ENCODE data around the gene CCDC91. TPM values are rescaled to one million over a fixed set of nuclear protein-coding genes. Genes with fewer than 3 reads are reported as not detected.
A peak's percentile ranks its signal among the peaks of the same experiment; 100 is the strongest.

Gene CCDC91
- total RNA-seq, 1 experiment from 2014 or later: 15.7 TPM

DNA sequence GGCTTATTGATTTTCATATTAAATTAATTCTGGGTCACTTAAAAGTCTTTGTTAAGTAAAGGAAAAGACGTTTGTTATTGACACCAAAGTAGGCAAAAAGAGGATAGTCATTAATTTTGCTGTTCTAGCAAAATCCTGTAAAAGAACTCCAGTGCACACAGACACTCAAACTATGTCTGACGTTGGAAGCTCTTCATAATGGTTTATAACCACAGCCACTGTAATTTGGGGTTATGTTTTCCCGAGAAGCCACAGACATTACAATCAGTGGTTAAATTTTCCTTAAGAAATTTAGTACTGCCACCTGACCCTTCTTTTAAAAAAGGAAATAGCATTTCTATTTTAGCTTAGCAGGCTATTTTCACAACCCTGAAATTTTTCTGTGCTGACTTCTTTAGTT is 267.5 kb downstream of the CCDC91 start:
- DNase-seq (ENCODE audit: low spot score) (no peak), ATAC-seq (no peak)
- no peak overlapping the region for H3K4me3 Mint-ChIP-seq
- TF ChIP-seq JUN (CRISPR knock-in tag; IDR thresholded peaks at IDR 0.05): no peak
- TF ChIP-seq RORB (CRISPR knock-in tag; IDR thresholded peaks at IDR 0.05): no peak
- no peak for TF ChIP-seq MXD4 (CRISPR knock-in tag; IDR thresholded peaks at IDR 0.05; ENCODE audit: borderline replicate concordance)
- TF ChIP-seq HMGA2 (CRISPR knock-in tag; IDR thresholded peaks at IDR 0.05): no peak
- TF ChIP-seq SP1 (CRISPR knock-in tag; conservative IDR thresholded peaks at IDR 0.05): no peak
- TF ChIP-seq, protein P1, sequence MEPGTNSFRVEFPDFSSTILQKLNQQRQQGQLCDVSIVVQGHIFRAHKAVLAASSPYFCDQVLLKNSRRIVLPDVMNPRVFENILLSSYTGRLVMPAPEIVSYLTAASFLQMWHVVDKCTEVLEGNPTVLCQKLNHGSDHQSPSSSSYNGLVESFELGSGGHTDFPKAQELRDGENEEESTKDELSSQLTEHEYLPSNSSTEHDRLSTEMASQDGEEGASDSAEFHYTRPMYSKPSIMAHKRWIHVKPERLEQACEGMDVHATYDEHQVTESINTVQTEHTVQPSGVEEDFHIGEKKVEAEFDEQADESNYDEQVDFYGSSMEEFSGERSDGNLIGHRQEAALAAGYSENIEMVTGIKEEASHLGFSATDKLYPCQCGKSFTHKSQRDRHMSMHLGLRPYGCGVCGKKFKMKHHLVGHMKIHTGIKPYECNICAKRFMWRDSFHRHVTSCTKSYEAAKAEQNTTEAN (CRISPR knock-in tag; IDR thresholded peaks at IDR 0.05): no peak
- TF ChIP-seq, protein P2, sequence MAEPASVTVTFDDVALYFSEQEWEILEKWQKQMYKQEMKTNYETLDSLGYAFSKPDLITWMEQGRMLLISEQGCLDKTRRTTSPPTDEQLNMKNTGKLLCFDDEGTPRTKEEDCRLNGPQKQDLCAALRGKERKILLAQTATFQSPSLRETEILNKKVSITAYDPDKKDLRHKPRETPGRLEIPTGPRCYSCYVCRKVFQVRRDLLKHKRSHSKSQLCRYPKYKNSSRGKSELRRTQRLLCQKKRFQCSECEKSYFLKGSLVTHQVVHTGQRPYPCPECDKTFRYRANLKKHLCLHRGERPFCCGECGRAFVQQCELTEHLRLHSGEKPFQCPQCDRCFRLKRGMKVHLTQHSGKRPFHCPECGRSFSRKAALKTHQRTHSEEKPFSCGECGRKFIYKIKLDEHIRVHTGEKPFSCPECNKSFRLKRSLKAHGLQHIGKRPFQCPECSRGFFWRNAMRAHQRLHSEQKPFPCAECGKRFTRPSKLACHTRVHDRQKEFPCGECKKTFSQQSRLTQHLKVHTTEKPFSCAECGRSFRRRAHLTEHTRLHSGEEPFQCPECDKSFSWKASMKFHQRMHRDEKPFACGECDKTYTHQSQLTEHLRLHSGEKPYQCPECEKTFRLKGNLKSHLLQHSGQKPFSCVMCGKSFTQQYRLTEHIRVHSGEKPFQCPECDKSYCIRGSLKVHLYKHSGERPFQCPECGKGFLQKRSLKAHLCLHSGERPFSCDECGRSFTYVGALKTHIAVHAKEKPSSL (CRISPR knock-in tag; conservative IDR thresholded peaks at IDR 0.05): no peak
- no peak for TF ChIP-seq CREM (CRISPR knock-in tag; IDR thresholded peaks at IDR 0.05)
- H3K27me3 Mint-ChIP-seq (ENCODE audit: low read depth): no peaks in the 10 kb centered on the region
- peaks cover 6% of the 10 kb centered on the region for H3K9me3 Mint-ChIP-seq
- peaks cover 56% of the 10 kb centered on the region for H3K4me1 Mint-ChIP-seq
- ChIA-PET CTCF (no interaction called here), POLR2A (no interaction called here)
- H3K27ac Mint-ChIP-seq: no peak overlapping the region
- H3K36me3 Mint-ChIP-seq: peaks cover 8% of the 10 kb centered on the region

DNA sequence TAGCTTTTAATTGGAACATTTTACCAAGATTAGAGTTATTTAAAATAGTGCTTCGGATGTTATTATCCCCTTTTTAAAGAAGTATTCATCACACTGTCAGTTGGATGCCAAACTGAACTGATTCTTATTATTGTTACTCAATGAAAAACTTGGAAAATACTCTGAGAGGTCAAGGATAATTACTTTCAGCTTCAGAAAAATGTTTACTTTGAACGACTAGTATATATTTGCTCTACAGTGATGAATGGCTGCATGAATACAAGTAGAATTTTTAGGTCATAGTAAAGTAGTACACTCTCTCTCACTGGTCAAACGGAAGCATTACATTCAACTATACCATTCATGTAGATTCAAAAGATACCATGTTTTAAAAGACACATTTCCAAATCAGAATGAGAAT is 269.2 kb downstream of the CCDC91 start:
- ATAC-seq (no peak), DNase-seq (ENCODE audit: low spot score) (no peak)
- H3K27me3 Mint-ChIP-seq (ENCODE audit: low read depth): no peaks in the 10 kb centered on the region
- H3K36me3 Mint-ChIP-seq: peaks cover 17% of the 10 kb centered on the region
- peaks cover 55% of the 10 kb centered on the region for H3K4me1 Mint-ChIP-seq
- POLR2A ChIA-PET: interaction anchor here (1.0 kb wide), 1 partner anchor 32 kb away, joined by 4 read pairs; no protein-coding TSS in a partner anchor
- H3K9me3 Mint-ChIP-seq: peaks cover 14% of the 10 kb centered on the region
- peak overlapping the region; percentile 99 for H3K27ac Mint-ChIP-seq
- CTCF ChIA-PET: no interaction called here
- H3K4me3 Mint-ChIP-seq: no peak overlapping the region
- TF ChIP-seq CREB1 (CRISPR knock-in tag; IDR thresholded peaks at IDR 0.05): no peak
- TF ChIP-seq ZNF423 (CRISPR knock-in tag; IDR thresholded peaks at IDR 0.05): no peak
- TF ChIP-seq NFE2L1 (CRISPR knock-in tag; IDR thresholded peaks at IDR 0.05): no peak
- TF ChIP-seq CBFB (CRISPR knock-in tag; IDR thresholded peaks at IDR 0.05; ENCODE audit: low read depth): no peak
- TF ChIP-seq, protein P3, sequence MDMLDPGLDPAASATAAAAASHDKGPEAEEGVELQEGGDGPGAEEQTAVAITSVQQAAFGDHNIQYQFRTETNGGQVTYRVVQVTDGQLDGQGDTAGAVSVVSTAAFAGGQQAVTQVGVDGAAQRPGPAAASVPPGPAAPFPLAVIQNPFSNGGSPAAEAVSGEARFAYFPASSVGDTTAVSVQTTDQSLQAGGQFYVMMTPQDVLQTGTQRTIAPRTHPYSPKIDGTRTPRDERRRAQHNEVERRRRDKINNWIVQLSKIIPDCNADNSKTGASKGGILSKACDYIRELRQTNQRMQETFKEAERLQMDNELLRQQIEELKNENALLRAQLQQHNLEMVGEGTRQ (CRISPR knock-in tag; IDR thresholded peaks at IDR 0.05): no peak
- TF ChIP-seq TEAD1 (CRISPR knock-in tag; IDR thresholded peaks at IDR 0.05): no peak
- TF ChIP-seq ESRRA (CRISPR knock-in tag; IDR thresholded peaks at IDR 0.05; ENCODE audit: borderline replicate concordance): no peak
- no peak for TF ChIP-seq MYBL2 (CRISPR knock-in tag; IDR thresholded peaks at IDR 0.05)
- TF ChIP-seq, protein P4, sequence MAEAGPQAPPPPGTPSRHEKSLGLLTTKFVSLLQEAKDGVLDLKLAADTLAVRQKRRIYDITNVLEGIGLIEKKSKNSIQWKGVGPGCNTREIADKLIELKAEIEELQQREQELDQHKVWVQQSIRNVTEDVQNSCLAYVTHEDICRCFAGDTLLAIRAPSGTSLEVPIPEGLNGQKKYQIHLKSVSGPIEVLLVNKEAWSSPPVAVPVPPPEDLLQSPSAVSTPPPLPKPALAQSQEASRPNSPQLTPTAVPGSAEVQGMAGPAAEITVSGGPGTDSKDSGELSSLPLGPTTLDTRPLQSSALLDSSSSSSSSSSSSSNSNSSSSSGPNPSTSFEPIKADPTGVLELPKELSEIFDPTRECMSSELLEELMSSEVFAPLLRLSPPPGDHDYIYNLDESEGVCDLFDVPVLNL (CRISPR knock-in tag; IDR thresholded peaks at IDR 0.05; ENCODE audit: borderline replicate concordance, low read depth): no peak
- TF ChIP-seq, protein P5, sequence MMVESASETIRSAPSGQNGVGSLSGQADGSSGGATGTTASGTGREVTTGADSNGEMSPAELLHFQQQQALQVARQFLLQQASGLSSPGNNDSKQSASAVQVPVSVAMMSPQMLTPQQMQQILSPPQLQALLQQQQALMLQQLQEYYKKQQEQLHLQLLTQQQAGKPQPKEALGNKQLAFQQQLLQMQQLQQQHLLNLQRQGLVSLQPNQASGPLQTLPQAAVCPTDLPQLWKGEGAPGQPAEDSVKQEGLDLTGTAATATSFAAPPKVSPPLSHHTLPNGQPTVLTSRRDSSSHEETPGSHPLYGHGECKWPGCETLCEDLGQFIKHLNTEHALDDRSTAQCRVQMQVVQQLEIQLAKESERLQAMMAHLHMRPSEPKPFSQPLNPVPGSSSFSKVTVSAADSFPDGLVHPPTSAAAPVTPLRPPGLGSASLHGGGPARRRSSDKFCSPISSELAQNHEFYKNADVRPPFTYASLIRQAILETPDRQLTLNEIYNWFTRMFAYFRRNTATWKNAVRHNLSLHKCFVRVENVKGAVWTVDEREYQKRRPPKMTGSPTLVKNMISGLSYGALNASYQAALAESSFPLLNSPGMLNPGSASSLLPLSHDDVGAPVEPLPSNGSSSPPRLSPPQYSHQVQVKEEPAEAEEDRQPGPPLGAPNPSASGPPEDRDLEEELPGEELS (CRISPR knock-in tag; IDR thresholded peaks at IDR 0.05): no peak
- TF ChIP-seq ZNF671 (CRISPR knock-in tag; IDR thresholded peaks at IDR 0.05): no peak
- no peak for TF ChIP-seq ZNF121 (CRISPR knock-in tag; IDR thresholded peaks at IDR 0.05)
- TF ChIP-seq, protein P6, sequence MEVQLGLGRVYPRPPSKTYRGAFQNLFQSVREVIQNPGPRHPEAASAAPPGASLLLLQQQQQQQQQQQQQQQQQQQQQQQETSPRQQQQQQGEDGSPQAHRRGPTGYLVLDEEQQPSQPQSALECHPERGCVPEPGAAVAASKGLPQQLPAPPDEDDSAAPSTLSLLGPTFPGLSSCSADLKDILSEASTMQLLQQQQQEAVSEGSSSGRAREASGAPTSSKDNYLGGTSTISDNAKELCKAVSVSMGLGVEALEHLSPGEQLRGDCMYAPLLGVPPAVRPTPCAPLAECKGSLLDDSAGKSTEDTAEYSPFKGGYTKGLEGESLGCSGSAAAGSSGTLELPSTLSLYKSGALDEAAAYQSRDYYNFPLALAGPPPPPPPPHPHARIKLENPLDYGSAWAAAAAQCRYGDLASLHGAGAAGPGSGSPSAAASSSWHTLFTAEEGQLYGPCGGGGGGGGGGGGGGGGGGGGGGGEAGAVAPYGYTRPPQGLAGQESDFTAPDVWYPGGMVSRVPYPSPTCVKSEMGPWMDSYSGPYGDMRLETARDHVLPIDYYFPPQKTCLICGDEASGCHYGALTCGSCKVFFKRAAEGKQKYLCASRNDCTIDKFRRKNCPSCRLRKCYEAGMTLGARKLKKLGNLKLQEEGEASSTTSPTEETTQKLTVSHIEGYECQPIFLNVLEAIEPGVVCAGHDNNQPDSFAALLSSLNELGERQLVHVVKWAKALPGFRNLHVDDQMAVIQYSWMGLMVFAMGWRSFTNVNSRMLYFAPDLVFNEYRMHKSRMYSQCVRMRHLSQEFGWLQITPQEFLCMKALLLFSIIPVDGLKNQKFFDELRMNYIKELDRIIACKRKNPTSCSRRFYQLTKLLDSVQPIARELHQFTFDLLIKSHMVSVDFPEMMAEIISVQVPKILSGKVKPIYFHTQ (CRISPR knock-in tag; IDR thresholded peaks at IDR 0.05): no peak
- TF ChIP-seq, protein P7, sequence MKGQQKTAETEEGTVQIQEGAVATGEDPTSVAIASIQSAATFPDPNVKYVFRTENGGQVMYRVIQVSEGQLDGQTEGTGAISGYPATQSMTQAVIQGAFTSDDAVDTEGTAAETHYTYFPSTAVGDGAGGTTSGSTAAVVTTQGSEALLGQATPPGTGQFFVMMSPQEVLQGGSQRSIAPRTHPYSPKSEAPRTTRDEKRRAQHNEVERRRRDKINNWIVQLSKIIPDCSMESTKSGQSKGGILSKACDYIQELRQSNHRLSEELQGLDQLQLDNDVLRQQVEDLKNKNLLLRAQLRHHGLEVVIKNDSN (CRISPR knock-in tag; IDR thresholded peaks at IDR 0.05): no peak
- TF ChIP-seq GTF2I (CRISPR knock-in tag; conservative IDR thresholded peaks at IDR 0.05): no peak
- no peak for TF ChIP-seq SP1 (CRISPR knock-in tag; conservative IDR thresholded peaks at IDR 0.05)
- TF ChIP-seq ZNF219 (CRISPR knock-in tag; IDR thresholded peaks at IDR 0.05; ENCODE audit: borderline replicate concordance): no peak
- no peak for TF ChIP-seq NFATC4 (CRISPR knock-in tag; IDR thresholded peaks at IDR 0.05)
